Right atrium auricular region (tissue), 2 donors: ENCODE results near the gene ODAPH. TPM values are rescaled to one million over a fixed set of nuclear protein-coding genes. Genes with fewer than 3 reads are reported as not detected.
A peak's percentile ranks its signal among the peaks of the same experiment; 100 is the strongest.

ENCODE experiments used
- DNase-seq: peaks from one replicate; pipeline ENCODE4 v3.0.0-alpha.2; 2019; ENCODE audit warnings: low spot score
- H3K27ac ChIP-seq, 2 donors: fragments of 200-600 bp; sonication (generic); 1 replicate in 1 of 2; 2 replicates in 1 of 2; pipeline ENCODE4 v1.5.1; 2016 to 2019
- H3K27me3 ChIP-seq, 2 donors: fragments of 200-600 bp; sonication (generic); one replicate each; pipeline versions ENCODE4 v1.5.1 to v1.6.0; 2017 to 2019
- H3K36me3 ChIP-seq: fragments of 200-600 bp; sonication (generic); one replicate; pipeline ENCODE4 v1.5.1; 2016
- H3K4me1 ChIP-seq, 2 donors: fragments of 200-600 bp; sonication (generic); one replicate each; pipeline versions ENCODE4 v1.5.1 to v1.6.0; 2017 to 2019
- H3K4me3 ChIP-seq, 2 donors: fragments of 200-600 bp; sonication (generic); 1 replicate in 1 of 2; 2 replicates in 1 of 2; pipeline ENCODE4 v1.5.1; 2017 to 2019; ENCODE audit warnings: mild to moderate bottlenecking in 1 of 2, moderate library complexity in 1 of 2
- H3K9me3 ChIP-seq, 2 donors: fragments of 200-600 bp; sonication (generic); one replicate each; pipeline ENCODE4 v1.5.1; 2019
- CTCF ChIP-seq, 2 donors: fragments of 200-600 bp; sonication (generic); IDR thresholded peaks; one replicate each; pipeline ENCODE4 v1.5.1; 2019; ENCODE audit warnings: antibody characterized with exemption in 2 of 2
- total RNA-seq, 2 donors: library from RNA; depleted of rRNA; stranded (reverse); fragments of >200 nt; gene quantifications; one replicate each; pipeline ENCODE4 v1.1.0, GENCODE V29; 2016

Gene ODAPH
- total RNA-seq, 2 donors from 2014 or later = not detected

DNA sequence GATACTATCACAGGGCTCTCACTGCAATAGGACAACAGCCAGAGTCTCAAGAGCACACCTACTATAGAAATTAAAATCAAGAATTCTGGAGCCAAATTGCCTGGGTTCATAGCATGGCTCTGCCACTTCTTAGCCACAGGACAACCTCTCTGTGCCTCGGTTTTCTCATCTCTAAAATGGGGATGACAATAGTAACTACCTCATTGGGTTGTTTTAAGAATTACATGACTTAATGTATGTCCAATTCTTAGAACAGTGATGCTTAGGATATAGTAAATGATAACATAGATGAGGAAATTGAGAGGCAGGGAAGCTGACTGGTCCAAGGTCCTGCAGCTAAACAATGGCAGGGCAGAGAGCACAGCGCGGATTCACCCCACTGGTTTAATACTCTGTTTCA lies 11.0 kb upstream of the ODAPH start:
- Histone ChIP-seq H3K27ac (no peak overlapping the region), H3K4me1 (no peaks in the 10 kb centered on the region), H3K27me3 (no peaks in the 10 kb centered on the region), H3K9me3 (no peaks in the 10 kb centered on the region), H3K36me3 (peaks cover 12% of the 10 kb centered on the region), H3K4me3 (no peak overlapping the region)
- no peak for DNase-seq
- no peak for TF ChIP-seq CTCF (IDR thresholded peaks at IDR 0.05)

GRCh38 chr4:75545526-75545925 lies 10.3 kb upstream of the ODAPH start:
- Histone ChIP-seq H3K27me3 (no peaks in the 10 kb centered on the region), H3K36me3 (peaks cover 12% of the 10 kb centered on the region), H3K27ac (no peak overlapping the region), H3K9me3 (no peaks in the 10 kb centered on the region), H3K4me1 (no peaks in the 10 kb centered on the region), H3K4me3 (no peak overlapping the region)
- no peak for DNase-seq
- TF ChIP-seq CTCF (IDR thresholded peaks at IDR 0.05) = no peak

DNA sequence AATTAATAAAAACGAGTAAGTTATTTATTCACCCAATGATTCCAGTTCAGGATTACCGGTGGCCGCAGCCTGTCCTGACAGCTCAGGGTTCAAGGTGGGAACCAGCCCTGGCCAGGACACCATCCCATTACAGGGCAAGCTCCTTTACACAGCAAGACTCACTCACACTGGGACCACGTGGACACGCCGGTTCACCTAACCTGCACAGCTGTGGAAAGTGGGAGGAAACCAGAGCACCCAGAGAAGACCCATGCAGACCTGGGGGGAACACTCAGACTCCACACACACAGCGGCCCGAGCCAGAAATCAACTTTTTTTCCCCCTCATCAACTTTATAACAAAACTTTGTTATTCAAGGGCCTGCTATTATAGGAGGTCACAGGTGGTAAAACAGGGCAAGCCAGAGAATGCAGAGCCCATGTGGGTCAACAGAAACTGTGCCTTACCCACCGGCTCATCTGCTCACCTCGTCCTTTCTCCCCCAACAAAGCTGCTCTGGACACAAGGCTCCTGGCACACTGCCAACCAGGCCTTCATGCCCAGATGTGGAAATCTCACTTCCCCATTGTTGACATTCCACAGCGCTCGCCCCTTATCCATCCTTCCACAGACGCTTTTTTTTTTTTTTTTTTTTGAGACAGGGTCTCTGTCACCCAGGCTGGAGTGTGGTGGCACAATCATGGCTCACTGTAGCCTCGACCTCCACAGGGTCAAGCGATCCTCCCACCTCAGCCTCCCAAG lies 8.0 kb upstream of the ODAPH start:
- no peak overlapping the region for H3K27ac ChIP-seq

GRCh38 chr4:75549019-75549418 lies 6.8 kb upstream of the ODAPH start:
- no peak overlapping the region for H3K4me3 ChIP-seq
- no peak overlapping the region for H3K27ac ChIP-seq
- no peaks in the 10 kb centered on the region for H3K27me3 ChIP-seq
- H3K9me3 ChIP-seq = no peaks in the 10 kb centered on the region
- H3K36me3 ChIP-seq = peaks cover 11% of the 10 kb centered on the region
- no peak for TF ChIP-seq CTCF (IDR thresholded peaks at IDR 0.05)
- H3K4me1 ChIP-seq = no peaks in the 10 kb centered on the region
- no peak for DNase-seq

More for the DNA sequence above, 8.0 kb upstream of the ODAPH start:
- peak; percentile 63 for DNase-seq
- H3K4me1 ChIP-seq = no peaks in the 10 kb centered on the region
- H3K36me3 ChIP-seq = peaks cover 12% of the 10 kb centered on the region
- TF ChIP-seq CTCF (IDR thresholded peaks at IDR 0.05) = no peak
- H3K9me3 ChIP-seq = no peaks in the 10 kb centered on the region
- no peak overlapping the region for H3K4me3 ChIP-seq
- no peaks in the 10 kb centered on the region for H3K27me3 ChIP-seq

- Histone ChIP-seq H3K27me3 (no peaks in the 10 kb centered on the region), H3K4me1 (no peaks in the 10 kb centered on the region), H3K36me3 (no peaks in the 10 kb centered on the region), H3K9me3 (no peaks in the 10 kb centered on the region), H3K27ac (no peak overlapping the region), H3K4me3 (no peak overlapping the region)
- no peak for DNase-seq
- TF ChIP-seq CTCF (IDR thresholded peaks at IDR 0.05) = no peak
Observed at GRCh38 chr4:75552452-75552851, 3.4 kb upstream of the ODAPH start.

GRCh38 chr4:75557696-75558095 lies 1.8 kb downstream of the ODAPH start:
- no peaks in the 10 kb centered on the region for H3K9me3 ChIP-seq
- no peaks in the 10 kb centered on the region for H3K36me3 ChIP-seq
- H3K4me3 ChIP-seq = no peak overlapping the region
- DNase-seq = no peak
- no peaks in the 10 kb centered on the region for H3K27me3 ChIP-seq
- TF ChIP-seq CTCF (IDR thresholded peaks at IDR 0.05) = no peak
- no peak overlapping the region for H3K27ac ChIP-seq
- H3K4me1 ChIP-seq = no peaks in the 10 kb centered on the region
